Astrocyte of the cerebellum (primary cell): ENCODE data around the gene MAP3K8.

ENCODE experiments used
- DNase-seq: peaks from one replicate; pipeline ENCODE4 v3.0.0-alpha.2; 2011; ENCODE audit warnings: low read depth
- H3K4me3 ChIP-seq: 2 replicates; pipeline ENCODE4 v1.5.1; 2011; ENCODE audit warnings: mild to moderate bottlenecking, low read depth, low read length, moderate library complexity
- CTCF ChIP-seq: IDR thresholded peaks from 2 replicates; pipeline ENCODE4 v1.5.1; 2012; ENCODE audit warnings: low read length, low read depth, moderate library complexity, mild to moderate bottlenecking; ENCODE audit errors: missing control alignments
- in situ Hi-C: cut with HindIII; loops from 2 replicates; pipeline ENCODE4 v1.10.0; 2017; ENCODE audit warnings: low sequenced_read_pairs

MAP3K8 gene

GRCh38 chr10:30445711-30446110 lies 11.7 kb downstream of the MAP3K8 start:
- in situ Hi-C loops = no loop called here
- no peak for DNase-seq
- H3K4me3 ChIP-seq = no peak overlapping the region
- no peak for TF ChIP-seq CTCF

GRCh38 chr10:30447125-30447799 lies 13.3 kb downstream of the MAP3K8 start:
- no peak for TF ChIP-seq CTCF
- in situ Hi-C loops = no loop called here
- no peak overlapping the region for H3K4me3 ChIP-seq
- no peak for DNase-seq

- DNase-seq = no peak
- in situ Hi-C loops = no loop called here
- no peak overlapping the region for H3K4me3 ChIP-seq
Observed at GRCh38 chr10:30448092-30448491, 14.1 kb downstream of the MAP3K8 start.

GRCh38 chr10:30453764-30454527 lies 20.0 kb downstream of the MAP3K8 start:
- no peak for DNase-seq
- no peak for TF ChIP-seq CTCF
- in situ Hi-C loops = no loop called here
- no peak overlapping the region for H3K4me3 ChIP-seq

More at GRCh38 chr10:30448092-30448491, 14.1 kb downstream of the MAP3K8 start:
- TF ChIP-seq CTCF = no peak

GRCh38 chr10:30454744-30455510 lies 20.9 kb downstream of the MAP3K8 start:
- in situ Hi-C loops = no loop called here
- peak; percentile 86 for DNase-seq
- TF ChIP-seq CTCF = no peak
- H3K4me3 ChIP-seq = no peak overlapping the region

- in situ Hi-C loops = no loop called here
- no peak for DNase-seq
- no peak overlapping the region for H3K4me3 ChIP-seq
- no peak for TF ChIP-seq CTCF
Observed at GRCh38 chr10:30455816-30456215, 21.8 kb downstream of the MAP3K8 start.
